ENCODE data around the gene ERGIC1.
A peak's percentile ranks its signal among the peaks of the same experiment; 100 is the strongest.
"Not testable (repeated sequence)": the region's sequence is repeated elsewhere in the genome, so short reads cannot be mapped to it uniquely, and the experiment has no call there.

The ERGIC1 gene

GRCh38 chr5:172878933-172879752 lies 45.1 kb downstream of the ERGIC1 start:
- no peaks in the 10 kb centered on the region for H3K9me3 Mint-ChIP-seq
- peaks cover 59% of the 10 kb centered on the region for H3K4me1 Mint-ChIP-seq (ENCODE audit: low read depth)
- peak overlapping the region; percentile 29 for H3K27ac Mint-ChIP-seq
- H3K4me3 Mint-ChIP-seq, result no peak overlapping the region
- H3K36me3 Mint-ChIP-seq (ENCODE audit: low read depth), result peaks cover 16% of the 10 kb centered on the region
- no peaks in the 10 kb centered on the region for H3K27me3 Mint-ChIP-seq

- peak overlapping the region; percentile 73 for H3K27ac Mint-ChIP-seq
- no peak overlapping the region for H3K4me3 Mint-ChIP-seq
- no peaks in the 10 kb centered on the region for H3K9me3 Mint-ChIP-seq
- H3K36me3 Mint-ChIP-seq (ENCODE audit: low read depth), result peaks cover 16% of the 10 kb centered on the region
- no peaks in the 10 kb centered on the region for H3K27me3 Mint-ChIP-seq
- peaks cover 43% of the 10 kb centered on the region for H3K4me1 Mint-ChIP-seq (ENCODE audit: low read depth)
Observed at GRCh38 chr5:172881691-172882370, 47.8 kb downstream of the ERGIC1 start.

- H3K36me3 Mint-ChIP-seq (ENCODE audit: low read depth), result peaks cover 16% of the 10 kb centered on the region
Observed at GRCh38 chr5:172883066-172883465, 49.0 kb downstream of the ERGIC1 start.

GRCh38 chr5:172885597-172886340 lies 51.7 kb downstream of the ERGIC1 start:
- Mint-ChIP-seq H3K4me1 (ENCODE audit: low read depth) (peaks cover 23% of the 10 kb centered on the region), H3K9me3 (no peaks in the 10 kb centered on the region), H3K27me3 (no peaks in the 10 kb centered on the region), H3K27ac (no peak overlapping the region), H3K36me3 (ENCODE audit: low read depth) (peaks cover 25% of the 10 kb centered on the region), H3K4me3 (no peak overlapping the region)

More at GRCh38 chr5:172883066-172883465, 49.0 kb downstream of the ERGIC1 start:
- no peaks in the 10 kb centered on the region for H3K27me3 Mint-ChIP-seq
- peak overlapping the region; percentile 10 for H3K27ac Mint-ChIP-seq
- no peak overlapping the region for H3K4me3 Mint-ChIP-seq
- H3K4me1 Mint-ChIP-seq (ENCODE audit: low read depth), result peaks cover 36% of the 10 kb centered on the region
- no peaks in the 10 kb centered on the region for H3K9me3 Mint-ChIP-seq

GRCh38 chr5:172886476-172886875 lies 52.4 kb downstream of the ERGIC1 start:
- H3K9me3 Mint-ChIP-seq, result no peaks in the 10 kb centered on the region
- H3K4me3 Mint-ChIP-seq, result no peak overlapping the region
- no peaks in the 10 kb centered on the region for H3K27me3 Mint-ChIP-seq
- no peak overlapping the region for H3K27ac Mint-ChIP-seq
- H3K4me1 Mint-ChIP-seq (ENCODE audit: low read depth), result peaks cover 19% of the 10 kb centered on the region
- peaks cover 24% of the 10 kb centered on the region for H3K36me3 Mint-ChIP-seq (ENCODE audit: low read depth)

GRCh38 chr5:172886974-172887501 lies 53.0 kb downstream of the ERGIC1 start:
- Mint-ChIP-seq H3K4me3 (no peak overlapping the region), H3K36me3 (ENCODE audit: low read depth) (peaks cover 19% of the 10 kb centered on the region), H3K27me3 (no peaks in the 10 kb centered on the region), H3K4me1 (ENCODE audit: low read depth) (peaks cover 13% of the 10 kb centered on the region), H3K9me3 (no peaks in the 10 kb centered on the region), H3K27ac (no peak overlapping the region)

GRCh38 chr5:172887692-172888091 lies 53.6 kb downstream of the ERGIC1 start:
- Mint-ChIP-seq H3K27me3 (no peaks in the 10 kb centered on the region), H3K9me3 (no peaks in the 10 kb centered on the region), H3K36me3 (ENCODE audit: low read depth) (peaks cover 19% of the 10 kb centered on the region), H3K4me1 (ENCODE audit: low read depth) (peaks cover 7% of the 10 kb centered on the region), H3K27ac (no peak overlapping the region), H3K4me3 (no peak overlapping the region)

GRCh38 chr5:172890659-172891058 lies 56.6 kb downstream of the ERGIC1 start:
- H3K27ac Mint-ChIP-seq, result no peak overlapping the region

GRCh38 chr5:172891716-172892421 lies 57.8 kb downstream of the ERGIC1 start:
- H3K27me3 Mint-ChIP-seq, result no peaks in the 10 kb centered on the region
- peaks cover 2% of the 10 kb centered on the region for H3K4me1 Mint-ChIP-seq (ENCODE audit: low read depth)
- peaks cover 11% of the 10 kb centered on the region for H3K36me3 Mint-ChIP-seq (ENCODE audit: low read depth)
- H3K9me3 Mint-ChIP-seq, result no peaks in the 10 kb centered on the region
- H3K4me3 Mint-ChIP-seq, result no peak overlapping the region
- H3K27ac Mint-ChIP-seq, result peak overlapping the region; percentile 71

More at GRCh38 chr5:172890659-172891058, 56.6 kb downstream of the ERGIC1 start:
- Mint-ChIP-seq H3K9me3 (no peaks in the 10 kb centered on the region), H3K36me3 (ENCODE audit: low read depth) (peaks cover 8% of the 10 kb centered on the region), H3K4me3 (no peak overlapping the region), H3K4me1 (ENCODE audit: low read depth) (no peaks in the 10 kb centered on the region), H3K27me3 (no peaks in the 10 kb centered on the region)

GRCh38 chr5:172892713-172893112 lies 58.7 kb downstream of the ERGIC1 start:
- no peaks in the 10 kb centered on the region for H3K9me3 Mint-ChIP-seq
- no peak overlapping the region for H3K27ac Mint-ChIP-seq
- peaks cover 6% of the 10 kb centered on the region for H3K4me1 Mint-ChIP-seq (ENCODE audit: low read depth)
- H3K27me3 Mint-ChIP-seq, result no peaks in the 10 kb centered on the region
- H3K36me3 Mint-ChIP-seq (ENCODE audit: low read depth), result peaks cover 13% of the 10 kb centered on the region
- H3K4me3 Mint-ChIP-seq, result no peak overlapping the region

GRCh38 chr5:172894767-172895388 lies 60.8 kb downstream of the ERGIC1 start:
- Mint-ChIP-seq H3K27ac (no peak overlapping the region), H3K36me3 (ENCODE audit: low read depth) (peaks cover 19% of the 10 kb centered on the region), H3K4me1 (ENCODE audit: low read depth) (peaks cover 6% of the 10 kb centered on the region), H3K27me3 (no peaks in the 10 kb centered on the region), H3K9me3 (no peaks in the 10 kb centered on the region), H3K4me3 (no peak overlapping the region)

- Mint-ChIP-seq H3K4me1 (ENCODE audit: low read depth) (peaks cover 6% of the 10 kb centered on the region), H3K27me3 (no peaks in the 10 kb centered on the region), H3K4me3 (no peak overlapping the region), H3K9me3 (no peaks in the 10 kb centered on the region), H3K27ac (no peak overlapping the region), H3K36me3 (ENCODE audit: low read depth) (peaks cover 22% of the 10 kb centered on the region)
Observed at GRCh38 chr5:172895549-172895948, 61.5 kb downstream of the ERGIC1 start.

- Mint-ChIP-seq H3K4me3 (no peak overlapping the region), H3K36me3 (ENCODE audit: low read depth) (peaks cover 25% of the 10 kb centered on the region), H3K9me3 (no peaks in the 10 kb centered on the region), H3K4me1 (ENCODE audit: low read depth) (peaks cover 6% of the 10 kb centered on the region), H3K27ac (no peak overlapping the region), H3K27me3 (no peaks in the 10 kb centered on the region)
Observed at GRCh38 chr5:172896465-172896864, 62.4 kb downstream of the ERGIC1 start.

- H3K4me3 Mint-ChIP-seq; H3K4me1 Mint-ChIP-seq (ENCODE audit: low read depth); H3K27me3 Mint-ChIP-seq; H3K9me3 Mint-ChIP-seq: not testable (repeated sequence)
- Mint-ChIP-seq H3K27ac (peak overlapping the region; percentile 63), H3K36me3 (ENCODE audit: low read depth) (peaks cover 25% of the 10 kb centered on the region)
Observed at GRCh38 chr5:172897067-172897466, 63.0 kb downstream of the ERGIC1 start.
